Astrocyte of the cerebellum (primary cell): ENCODE results near the gene SUSD6.

Source experiments
- DNase-seq: peaks from one replicate; pipeline ENCODE4 v3.0.0-alpha.2; 2011; ENCODE audit warnings: low read depth
- H3K4me3 ChIP-seq: 2 replicates; pipeline ENCODE4 v1.5.1; 2011; ENCODE audit warnings: mild to moderate bottlenecking, low read depth, low read length, moderate library complexity
- CTCF ChIP-seq: IDR thresholded peaks from 2 replicates; pipeline ENCODE4 v1.5.1; 2012; ENCODE audit warnings: low read length, low read depth, moderate library complexity, mild to moderate bottlenecking; ENCODE audit errors: missing control alignments
- in situ Hi-C: cut with HindIII; loops from 2 replicates; pipeline ENCODE4 v1.10.0; 2017; ENCODE audit warnings: low sequenced_read_pairs

The SUSD6 gene

GRCh38 chr14:69652942-69653684 lies 41.7 kb downstream of the SUSD6 start:
- no peak overlapping the region for H3K4me3 ChIP-seq
- no peak for TF ChIP-seq CTCF
- in situ Hi-C loops = no loop called here
- DNase-seq = no peak

DNA sequence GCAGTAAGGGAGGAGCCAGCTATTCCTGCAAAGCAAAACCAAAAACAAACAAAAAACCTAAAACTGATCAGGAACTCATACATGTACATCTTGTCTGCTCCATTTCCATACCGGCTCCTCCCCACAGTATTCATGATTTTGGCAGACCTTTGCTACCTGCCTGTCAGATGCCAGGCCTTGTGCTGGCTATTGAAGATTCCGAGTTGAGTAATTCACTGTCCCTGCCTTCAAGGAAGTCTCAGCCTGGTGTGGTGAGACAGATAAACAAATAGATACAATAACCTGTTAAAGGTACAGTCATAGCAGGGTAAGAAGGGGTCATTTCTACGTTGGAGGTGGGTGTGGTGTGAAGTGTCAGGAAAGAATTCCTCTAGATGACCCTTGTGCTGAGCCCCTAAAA lies 42.7 kb downstream of the SUSD6 start:
- no peak for TF ChIP-seq CTCF
- in situ Hi-C loops = no loop called here
- H3K4me3 ChIP-seq = no peak overlapping the region
- no peak for DNase-seq

DNA sequence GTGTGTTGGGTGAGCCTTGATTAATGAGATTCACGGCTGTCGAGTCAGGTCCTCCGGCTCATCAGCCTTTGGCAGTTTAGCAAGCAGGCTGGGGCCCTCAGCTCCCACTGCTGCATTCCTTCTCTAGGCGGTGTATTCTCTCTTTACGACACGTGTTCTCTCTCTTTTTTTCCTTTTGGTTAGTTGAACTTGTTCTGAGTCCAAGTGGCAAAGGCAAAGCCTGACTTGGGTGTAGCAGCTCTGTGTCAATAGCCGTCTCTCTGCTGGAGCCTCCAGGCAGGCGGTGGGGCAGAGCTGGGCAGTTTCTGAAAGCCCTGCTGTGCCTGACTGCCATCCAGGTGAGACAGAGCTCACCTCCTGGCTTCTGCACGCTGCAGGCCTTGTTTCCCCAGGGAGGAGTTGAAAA lies 46.6 kb downstream of the SUSD6 start:
- no peak overlapping the region for H3K4me3 ChIP-seq
- TF ChIP-seq CTCF = no peak
- DNase-seq = no peak
- in situ Hi-C loops = no loop called here

DNA sequence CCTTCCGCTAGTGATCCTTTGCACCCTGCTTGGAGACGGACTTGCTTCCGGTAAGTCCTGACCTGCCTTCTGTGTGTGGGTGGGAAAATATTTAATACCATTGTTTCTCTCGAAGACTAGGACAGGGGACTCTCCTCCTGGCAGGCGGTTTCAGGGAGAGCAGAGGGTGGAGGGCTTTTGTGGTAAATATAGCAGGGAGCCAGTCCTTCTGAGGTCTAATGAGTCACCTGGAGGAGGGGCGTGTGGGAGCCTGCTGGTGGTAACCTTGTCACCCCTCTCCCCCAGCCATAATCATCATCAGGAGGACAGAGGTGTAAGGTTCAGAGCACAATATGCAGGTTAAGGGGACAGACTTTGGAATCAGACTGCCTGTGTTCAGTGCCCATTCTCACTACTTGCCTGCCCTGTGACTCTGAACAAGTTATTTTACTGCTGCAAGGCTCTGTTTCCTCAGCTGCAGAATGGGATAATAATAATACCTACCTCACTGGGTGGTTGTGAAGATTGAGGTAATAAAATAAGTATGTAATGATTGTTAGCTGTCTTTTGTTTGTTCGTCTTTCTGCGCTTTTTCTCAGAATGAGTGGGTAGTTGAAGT lies 47.4 kb downstream of the SUSD6 start:
- in situ Hi-C loops = no loop called here
- DNase-seq = no peak
- H3K4me3 ChIP-seq = no peak overlapping the region
- no peak for TF ChIP-seq CTCF

DNA sequence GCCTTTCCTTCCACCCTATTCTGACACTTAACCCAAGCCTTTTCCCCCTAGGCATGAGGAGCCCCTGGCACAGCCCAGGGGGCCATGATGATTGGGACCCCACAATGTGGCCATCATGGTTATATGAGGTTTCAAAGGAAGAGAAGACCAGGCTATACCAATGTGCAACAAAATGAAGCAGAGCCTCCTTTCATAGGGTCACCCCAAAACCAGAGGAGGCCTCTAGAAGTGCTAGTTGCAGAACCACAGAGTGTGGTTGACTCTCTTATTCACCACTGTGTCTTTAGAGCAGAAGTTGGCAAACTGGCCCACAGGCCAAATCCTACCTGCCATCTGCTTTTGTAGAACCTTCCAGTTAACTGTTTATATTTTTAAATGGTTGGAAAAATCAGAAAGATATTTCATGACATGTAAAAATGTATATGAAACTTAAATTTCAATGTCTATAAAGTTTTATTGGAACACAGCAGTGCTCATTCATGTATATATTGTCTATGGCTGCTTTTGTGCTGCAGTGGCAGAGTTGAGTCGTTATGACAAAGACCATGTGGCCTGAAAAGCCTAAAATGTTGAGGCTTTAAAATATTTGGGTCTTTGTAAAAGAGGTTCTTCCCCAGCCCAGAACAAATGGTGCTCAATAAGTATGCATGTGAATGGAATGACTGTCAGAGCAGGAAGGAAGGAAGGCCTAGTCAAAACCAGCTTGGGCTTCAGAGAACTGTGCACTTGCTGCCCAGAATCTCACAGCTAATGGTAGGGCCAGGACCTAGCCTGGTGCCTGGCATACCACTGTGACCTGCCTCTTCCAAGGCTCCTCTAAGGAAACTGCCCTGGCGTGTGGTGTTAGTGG lies 49.2 kb downstream of the SUSD6 start:
- no peak for DNase-seq
- H3K4me3 ChIP-seq = no peak overlapping the region
- in situ Hi-C loops = no loop called here
- no peak for TF ChIP-seq CTCF

DNA sequence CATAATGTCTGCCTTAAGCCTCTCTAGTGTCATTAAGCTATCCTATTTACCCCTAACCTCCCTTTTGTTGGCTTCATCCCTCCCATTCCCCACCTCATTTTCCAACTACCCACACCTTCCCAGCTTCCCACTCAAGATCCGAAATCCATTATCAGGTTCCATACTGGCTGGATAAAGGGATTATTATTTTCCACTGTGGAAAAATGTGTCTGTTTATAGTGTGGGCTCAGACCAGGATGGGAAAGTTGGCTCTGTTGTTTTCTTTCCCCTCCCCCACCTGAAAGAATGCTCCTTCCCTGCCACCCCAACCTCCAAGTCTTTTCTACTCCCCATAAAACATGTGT lies 49.8 kb downstream of the SUSD6 start:
- H3K4me3 ChIP-seq = no peak overlapping the region
- TF ChIP-seq CTCF = no peak
- in situ Hi-C loops = no loop called here
- no peak for DNase-seq
